AG09319 (cell line): ENCODE measurements around the gene PSMD11.

Experiments used
- DNase-seq: peaks from one replicate; pipeline ENCODE4 v3.0.0-alpha.2; 2010; ENCODE audit warnings: low read depth; ENCODE audit errors: extremely low read depth
- CTCF ChIP-seq: IDR thresholded peaks from 2 replicates; pipeline ENCODE4 v1.5.1; 2011; ENCODE audit warnings: low read depth, mild to moderate bottlenecking, inconsistent platforms, low read length, moderate library complexity

The PSMD11 gene

DNA sequence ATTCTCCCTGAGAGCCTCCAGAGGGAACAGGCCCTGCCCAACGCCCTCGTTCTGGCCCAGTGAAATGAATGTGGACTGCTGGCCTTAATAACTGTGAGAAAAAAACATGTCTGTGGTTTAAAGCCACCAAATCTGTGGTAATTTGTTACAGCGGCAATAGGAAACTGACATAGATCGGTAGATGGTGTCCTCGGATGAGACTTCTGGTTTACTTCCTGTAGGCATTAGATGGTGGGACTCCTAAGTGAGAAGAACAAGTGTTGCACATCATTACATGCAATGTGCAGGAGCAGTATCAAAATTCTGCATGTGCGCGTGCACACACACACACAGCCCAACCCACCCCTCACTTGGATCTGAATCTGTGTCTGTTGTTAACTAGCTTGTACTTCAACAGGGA lies 84.5 kb downstream of the PSMD11 start:
- no peak for TF ChIP-seq CTCF
- DNase-seq, result no peak

- DNase-seq, result no peak
- no peak for TF ChIP-seq CTCF
Measured at GRCh38 chr17:32529604-32530003, 85.3 kb downstream of the PSMD11 start.
